Tibial nerve (tissue), 4 donors: Measurements from ENCODE around the gene S100PBP. TPM values are rescaled to one million over a fixed set of nuclear protein-coding genes. Genes with fewer than 3 reads are reported as not detected.

ENCODE experiments used
- DNase-seq, 2 donors: peaks; one replicate each; pipeline ENCODE4 v3.0.0-alpha.2; 2019; ENCODE audit warnings: low spot score in 2 of 2
- H3K27ac ChIP-seq, 4 donors: fragments of 200-600 bp; sonication (generic) in 3 of 4; one replicate each; pipeline ENCODE4 v1.5.1; 2017 to 2019; ENCODE audit warnings: mild to moderate bottlenecking in 1 of 4
- H3K27me3 ChIP-seq, 2 donors: fragments of 200-600 bp; sonication (generic) in 1 of 2; one replicate each; pipeline versions ENCODE4 v1.5.1 to v1.6.0; 2017 to 2019
- H3K36me3 ChIP-seq, 3 donors: fragments of 200-600 bp; sonication (generic); one replicate each; pipeline ENCODE4 v1.5.1; 2018 to 2019
- H3K4me1 ChIP-seq, 4 donors: fragments of 200-600 bp; sonication (generic) in 3 of 4; one replicate each; pipeline ENCODE4 v1.5.1; 2017 to 2019
- H3K4me3 ChIP-seq, 4 donors: fragments of 200-600 bp; sonication (generic) in 3 of 4; one replicate each; pipeline ENCODE4 v1.5.1; 2017 to 2019; ENCODE audit warnings: mild to moderate bottlenecking in 1 of 4, moderate library complexity in 1 of 4
- H3K9me3 ChIP-seq, 4 donors: fragments of 200-600 bp; sonication (generic) in 3 of 4; one replicate each; pipeline ENCODE4 v1.5.1; 2017 to 2019
- CTCF ChIP-seq, 5 experiments: fragments of 200-600 bp in 3 of 5; fragments of 450-650 bp in 2 of 5; sonication (generic) in 3 of 5; IDR thresholded peaks; one replicate each; pipeline ENCODE4 v1.5.1; 2016 to 2019; ENCODE audit warnings: antibody characterized with exemption in 5 of 5, mild to moderate bottlenecking in 3 of 5, moderate library complexity in 2 of 5
- EP300 ChIP-seq, 2 donors: sonication (generic); formaldehyde crosslinking; IDR thresholded peaks; one replicate each; pipeline ENCODE4 v1.6.1; 2017; ENCODE audit warnings: antibody characterized with exemption in 2 of 2, mild to moderate bottlenecking in 1 of 2
- POLR2A ChIP-seq, 2 donors: fragments of 450-650 bp; IDR thresholded peaks; one replicate each; pipeline ENCODE4 v1.6.1; 2017; ENCODE audit warnings: antibody characterized with exemption in 2 of 2, mild to moderate bottlenecking in 2 of 2, moderate library complexity in 2 of 2
- WGBS, 2 donors: methylation state at CpG; one replicate each; pipeline ENCODE4 v1.1.5; 2018; 5-methylcytosine and 5-hydroxymethylcytosine counted together
- total RNA-seq, 4 donors: library from RNA; depleted of rRNA; stranded (reverse); fragments of >200 nt; gene quantifications; one replicate each; pipeline ENCODE4 v1.1.0, GENCODE V29; 2016

The S100PBP gene
- total RNA-seq, 4 donors from 2014 or later = 24.0 to 55.5 (median 33.4) TPM

GRCh38 chr1:32881291-32881690 is 63.8 kb downstream of the S100PBP start:
- H3K4me3 ChIP-seq = no peak overlapping the region
- H3K36me3 ChIP-seq = no peaks in the 10 kb centered on the region
- WGBS, 2 donors = 78% methylated on average over 5 of the region's 5 CpGs
- no peaks in the 10 kb centered on the region for H3K9me3 ChIP-seq
- peaks cover 0 to 56% of the 10 kb centered on the region in 2 donors for H3K27me3 ChIP-seq
- TF ChIP-seq EP300 (IDR thresholded peaks at IDR 0.05) (no peak), POLR2A (IDR thresholded peaks at IDR 0.05) (no peak), CTCF (IDR thresholded peaks at IDR 0.05) (no peak)
- peaks cover 0 to 15% (median 0%) of the 10 kb centered on the region in 4 donors for H3K4me1 ChIP-seq
- no peak for DNase-seq
- H3K27ac ChIP-seq = no peak overlapping the region

GRCh38 chr1:32881871-32882850 is 64.7 kb downstream of the S100PBP start:
- 24 to 28% methylated on average over 22 of the region's 22 CpGs for WGBS, 2 donors
- no peak for DNase-seq
- H3K4me3 ChIP-seq = no peak overlapping the region
- no peak overlapping the region for H3K27ac ChIP-seq
- H3K4me1 ChIP-seq = peaks cover 0 to 17% (median 0%) of the 10 kb centered on the region in 4 donors
- no peaks in the 10 kb centered on the region for H3K9me3 ChIP-seq
- TF ChIP-seq EP300 (IDR thresholded peaks at IDR 0.05) = no peak
- no peak for TF ChIP-seq CTCF (IDR thresholded peaks at IDR 0.05)
- TF ChIP-seq POLR2A (IDR thresholded peaks at IDR 0.05) = no peak
- H3K36me3 ChIP-seq = no peaks in the 10 kb centered on the region
- peaks cover 0 to 56% of the 10 kb centered on the region in 2 donors for H3K27me3 ChIP-seq

- no peak overlapping the region for H3K27ac ChIP-seq
- no peaks in the 10 kb centered on the region for H3K9me3 ChIP-seq
- DNase-seq = no peak
- 78 to 89% methylated on average over 7 of the region's 7 CpGs for WGBS, 2 donors
- H3K27me3 ChIP-seq = peaks cover 0 to 63% of the 10 kb centered on the region in 2 donors
- no peak for TF ChIP-seq CTCF (IDR thresholded peaks at IDR 0.05)
- TF ChIP-seq EP300 (IDR thresholded peaks at IDR 0.05) = no peak
- TF ChIP-seq POLR2A (IDR thresholded peaks at IDR 0.05) = no peak
- no peak overlapping the region for H3K4me3 ChIP-seq
- no peaks in the 10 kb centered on the region for H3K36me3 ChIP-seq
- peaks cover 0 to 17% (median 0%) of the 10 kb centered on the region in 4 donors for H3K4me1 ChIP-seq
These were observed 66.0 kb downstream of the S100PBP start for GRCh38 chr1:32883338-32884031.

- WGBS, 2 donors = 55 to 90% methylated on average over 1 to 4 of the region's 4 CpGs
- DNase-seq = no peak
- Histone ChIP-seq H3K36me3 (no peaks in the 10 kb centered on the region), H3K9me3 (no peaks in the 10 kb centered on the region), H3K4me3 (no peak overlapping the region), H3K27me3 (peaks cover 0 to 64% of the 10 kb centered on the region in 2 donors), H3K27ac (no peak overlapping the region), H3K4me1 (peaks cover 0 to 17% (median 0%) of the 10 kb centered on the region in 4 donors)
- TF ChIP-seq POLR2A (IDR thresholded peaks at IDR 0.05) (no peak), EP300 (IDR thresholded peaks at IDR 0.05) (no peak), CTCF (IDR thresholded peaks at IDR 0.05) (no peak)
These were observed 66.5 kb downstream of the S100PBP start for GRCh38 chr1:32884032-32884372.

GRCh38 chr1:32884726-32885125 is 67.3 kb downstream of the S100PBP start:
- 25 to 51% methylated on average over 4 to 11 of the region's 12 CpGs for WGBS, 2 donors
- Histone ChIP-seq H3K27ac (no peak overlapping the region), H3K27me3 (peaks cover 0 to 69% of the 10 kb centered on the region in 2 donors), H3K4me1 (peaks cover 0 to 17% (median 0%) of the 10 kb centered on the region in 4 donors), H3K4me3 (no peak overlapping the region), H3K9me3 (no peaks in the 10 kb centered on the region), H3K36me3 (no peaks in the 10 kb centered on the region)
- TF ChIP-seq CTCF (IDR thresholded peaks at IDR 0.05) = no peak
- TF ChIP-seq POLR2A (IDR thresholded peaks at IDR 0.05) = no peak
- TF ChIP-seq EP300 (IDR thresholded peaks at IDR 0.05) = no peak
- no peak for DNase-seq
